HG02610 (cell line): ENCODE data around the gene DCAF8.

Source experiments
- ATAC-seq: cut with Tn5 transposase; IDR thresholded peaks from one replicate; pipeline ENCODE4 v1.9.1; 2021; ENCODE audit warnings: mild to moderate bottlenecking, moderate library complexity; ENCODE audit not compliant: unreplicated experiment

The DCAF8 gene

GRCh38 chr1:160177667-160178066, 84.7 kb downstream of the DCAF8 start:
- ATAC-seq, result no peak

- ATAC-seq, result no peak
Observed at GRCh38 chr1:160177231-160177630, 85.1 kb downstream of the DCAF8 start.

GRCh38 chr1:160171980-160172379, 90.4 kb downstream of the DCAF8 start:
- no peak for ATAC-seq

- ATAC-seq, result no peak
Observed at GRCh38 chr1:160171354-160171753, 91.0 kb downstream of the DCAF8 start.

- peak; percentile 80 for ATAC-seq
Observed at GRCh38 chr1:160169553-160170399, 92.6 kb downstream of the DCAF8 start.

GRCh38 chr1:160168609-160169369, 93.6 kb downstream of the DCAF8 start:
- no peak for ATAC-seq

GRCh38 chr1:160168016-160168415, 94.3 kb downstream of the DCAF8 start:
- ATAC-seq, result no peak

- no peak for ATAC-seq
Observed at GRCh38 chr1:160167580-160167979, 94.8 kb downstream of the DCAF8 start.

- ATAC-seq, result no peak
Observed at GRCh38 chr1:160167056-160167455, 95.3 kb downstream of the DCAF8 start.

GRCh38 chr1:160166166-160166868, 96.0 kb downstream of the DCAF8 start:
- ATAC-seq, result no peak
